GM21529 (cell line): ENCODE data around the gene DIP2C.
"Not testable (repeated sequence)": the region's sequence is repeated elsewhere in the genome, so short reads cannot be mapped to it uniquely, and the experiment has no call there.

Experiments
- ATAC-seq: cut with Tn5 transposase; IDR thresholded peaks from one replicate; pipeline ENCODE4 v1.9.1; 2021; ENCODE audit not compliant: unreplicated experiment

The DIP2C gene

GRCh38 chr10:538895-539294, 150.6 kb downstream of the DIP2C start:
- ATAC-seq: no peak

- ATAC-seq: no peak
These were observed 152.5 kb downstream of the DIP2C start for GRCh38 chr10:536935-537334.

- no peak for ATAC-seq
These were observed 153.0 kb downstream of the DIP2C start for GRCh38 chr10:536371-536925.

- ATAC-seq: no peak
These were observed 153.5 kb downstream of the DIP2C start for GRCh38 chr10:535952-536351.

- ATAC-seq: no peak
These were observed 154.4 kb downstream of the DIP2C start for GRCh38 chr10:535051-535450.

GRCh38 chr10:534047-534566, 155.4 kb downstream of the DIP2C start:
- no peak for ATAC-seq

- ATAC-seq: no peak
These were observed 155.9 kb downstream of the DIP2C start for GRCh38 chr10:533611-534010.

GRCh38 chr10:533186-533585, 156.3 kb downstream of the DIP2C start:
- ATAC-seq: no peak

GRCh38 chr10:532331-532730, 157.1 kb downstream of the DIP2C start:
- ATAC-seq: not testable (repeated sequence)

GRCh38 chr10:531541-531940, 157.9 kb downstream of the DIP2C start:
- no peak for ATAC-seq

- ATAC-seq: no peak
These were observed 158.8 kb downstream of the DIP2C start for GRCh38 chr10:530717-531116.

- ATAC-seq: no peak
These were observed 159.8 kb downstream of the DIP2C start for GRCh38 chr10:529468-530230.

GRCh38 chr10:528173-529165, 161.0 kb downstream of the DIP2C start:
- no peak for ATAC-seq

- no peak for ATAC-seq
These were observed 162.1 kb downstream of the DIP2C start for GRCh38 chr10:527416-527815.

- ATAC-seq: no peak
These were observed 162.7 kb downstream of the DIP2C start for GRCh38 chr10:526651-527312.

GRCh38 chr10:525565-526315, 163.7 kb downstream of the DIP2C start:
- no peak for ATAC-seq

- no peak for ATAC-seq
These were observed 165.5 kb downstream of the DIP2C start for GRCh38 chr10:523925-524324.

- ATAC-seq: no peak
These were observed 167.1 kb downstream of the DIP2C start for GRCh38 chr10:522350-522749.

- no peak for ATAC-seq
These were observed 167.9 kb downstream of the DIP2C start for GRCh38 chr10:521261-522250.
